GM12892 (cell line): ENCODE results near the gene NEU4.
"Not testable (repeated sequence)": the region's sequence is repeated elsewhere in the genome, so short reads cannot be mapped to it uniquely, and the experiment has no call there.

Experiments
- POLR2A ChIP-seq: IDR thresholded peaks from 2 replicates; pipeline ENCODE4 v1.6.1; 2011; ENCODE audit warnings: low read depth, low read length, control low read depth
- TAF1 ChIP-seq: IDR thresholded peaks from 2 replicates; pipeline ENCODE4 v1.6.1; 2011; ENCODE audit warnings: low read depth, mild to moderate bottlenecking, control low read depth, low read length, borderline replicate concordance

DNA sequence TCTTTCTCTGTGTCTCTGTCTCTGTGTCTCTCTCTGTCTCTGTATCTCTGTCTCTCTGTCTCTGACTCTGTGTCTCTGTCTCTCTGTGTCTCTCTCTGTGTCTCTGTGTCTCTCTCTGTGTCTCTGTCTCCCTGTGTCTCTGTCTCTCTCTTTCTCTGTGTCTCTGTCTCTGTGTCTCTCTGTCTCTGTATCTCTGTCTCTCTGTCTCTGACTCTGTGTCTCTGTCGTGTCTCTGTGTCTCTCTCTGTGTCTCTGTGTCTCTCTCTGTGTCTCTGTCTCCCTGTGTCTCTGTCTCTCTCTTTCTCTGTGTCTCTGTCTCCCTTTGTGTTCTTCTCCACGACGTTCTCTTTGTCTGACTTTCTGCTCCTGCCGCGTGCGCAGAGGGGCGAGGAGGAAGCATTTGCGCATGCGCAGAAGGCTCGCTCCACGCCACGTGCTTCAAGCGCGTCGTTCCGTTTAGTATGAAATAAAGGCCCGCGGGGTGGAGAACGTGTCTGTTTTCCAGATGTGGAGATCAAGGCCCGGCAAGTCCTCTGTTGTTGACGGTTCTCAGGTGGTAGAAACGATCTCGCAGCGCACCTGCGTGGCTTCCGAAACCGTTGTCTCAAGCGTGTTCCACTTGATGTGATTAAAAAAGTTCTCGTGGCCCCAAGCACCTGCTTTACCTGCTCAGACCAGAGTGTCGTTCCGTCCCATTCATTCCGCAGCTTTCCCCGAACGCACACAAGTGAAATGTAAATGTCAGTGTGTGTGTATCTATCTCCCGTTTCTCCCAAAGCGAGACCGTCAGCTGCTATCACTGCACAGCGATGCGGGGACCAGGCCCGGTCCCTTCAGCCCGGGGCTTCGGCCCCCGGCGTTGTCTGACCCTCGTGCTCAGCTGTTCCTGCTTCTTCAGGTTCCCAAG, 14.8 kb downstream of the NEU4 start:
- not testable (repeated sequence) for TF ChIP-seq POLR2A, TAF1
